UCSD-AML1 (cell line): Measurements from ENCODE around the gene MAP4K2.

Experiments used
- DNase-seq: peaks from one replicate; lab custom pipeline; 2025; ENCODE audit not compliant: unreplicated experiment; lab: John Stamatoyannopoulos, UW

The MAP4K2 gene

GRCh38 chr11:64792482-64792881, 10.5 kb downstream of the MAP4K2 start:
- no peak for DNase-seq

GRCh38 chr11:64791781-64792291, 11.2 kb downstream of the MAP4K2 start:
- no peak for DNase-seq

- DNase-seq, result no peak
These were observed 12.6 kb downstream of the MAP4K2 start for GRCh38 chr11:64790205-64791095.

DNA sequence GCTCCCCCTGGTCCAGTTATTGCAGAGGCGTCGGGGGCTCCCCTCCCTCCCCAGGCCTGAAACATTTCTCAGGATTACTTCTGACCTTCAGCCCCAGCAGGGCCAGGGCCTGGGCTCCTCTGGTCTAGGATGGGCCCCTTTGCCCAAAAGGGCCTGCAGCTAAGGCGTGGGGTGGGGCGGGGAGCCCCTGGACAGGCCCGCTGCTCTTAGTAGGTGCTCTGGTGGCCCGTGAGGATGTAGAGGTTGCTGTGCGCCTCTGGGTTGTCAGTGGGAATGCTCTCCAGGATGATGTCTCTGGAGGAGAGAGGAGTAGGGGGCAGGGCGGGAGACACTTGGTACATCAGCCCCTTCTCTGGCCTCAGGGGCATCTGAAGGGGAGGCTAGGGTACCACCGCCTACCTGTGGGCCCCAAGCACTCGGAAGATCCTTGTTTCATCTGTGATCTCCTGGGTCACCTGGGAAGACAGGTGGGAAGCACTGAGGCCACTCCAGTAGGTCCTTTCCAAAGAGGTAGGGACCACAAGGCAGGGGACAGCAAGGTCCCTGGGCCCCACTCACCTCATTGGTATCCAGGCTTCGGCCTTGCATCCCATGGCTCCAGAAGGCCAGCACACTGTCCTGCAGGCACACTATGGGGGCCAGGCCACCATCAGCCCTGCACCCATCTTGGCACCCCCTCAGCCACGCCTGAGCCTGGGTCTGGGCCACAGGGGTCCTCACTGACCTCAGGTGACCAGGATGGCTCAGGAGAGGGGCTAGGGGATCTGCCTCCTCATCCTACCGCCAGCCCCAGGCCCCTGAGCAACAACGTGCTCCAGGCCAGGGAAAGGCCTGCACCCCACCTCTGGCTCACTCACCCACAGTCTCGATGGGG, 13.4 kb downstream of the MAP4K2 start:
- DNase-seq, result no peak

DNA sequence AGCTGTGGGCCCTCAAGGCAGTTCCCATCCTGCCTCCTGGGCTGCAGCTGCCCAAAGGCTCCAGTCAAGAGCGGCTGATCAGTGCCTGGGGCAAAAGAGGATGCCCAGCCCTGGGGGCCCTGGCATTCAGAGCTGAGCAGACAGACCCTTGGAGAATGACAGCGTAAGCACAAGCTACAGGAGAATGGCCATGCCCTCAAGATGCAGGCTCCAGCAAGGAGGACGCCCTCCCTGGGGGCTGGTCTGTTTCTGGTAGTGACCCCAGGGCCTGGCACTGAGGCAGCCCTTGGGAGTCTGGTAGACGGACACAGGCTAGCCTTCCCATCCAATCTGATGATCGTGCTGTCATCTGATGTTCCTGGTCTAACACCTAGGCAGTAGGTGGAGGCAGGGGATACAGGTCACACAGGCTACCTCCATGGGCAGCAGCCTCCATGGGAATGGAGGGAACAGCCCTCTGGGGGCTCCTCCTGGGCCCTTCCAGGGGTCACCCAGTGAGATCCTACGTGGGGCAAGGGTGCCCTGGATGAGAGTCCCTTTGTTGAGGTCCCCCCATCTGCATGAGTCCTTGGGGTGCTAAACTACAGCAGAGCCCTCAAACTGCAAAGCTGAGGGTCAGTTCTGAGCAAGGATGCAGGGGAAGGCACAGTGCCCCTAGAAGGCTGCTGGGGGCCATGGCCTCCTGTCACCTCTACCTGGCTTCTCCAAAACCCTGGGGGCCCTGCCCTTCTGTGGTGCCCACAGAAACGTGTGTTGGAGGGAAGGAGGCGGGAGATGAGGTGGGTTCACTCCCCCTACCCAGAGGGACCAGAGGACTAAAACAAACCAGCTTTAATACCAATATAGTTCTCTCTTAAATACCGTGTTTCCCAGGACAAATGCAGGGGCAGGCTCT, 14.4 kb downstream of the MAP4K2 start:
- DNase-seq, result no peak

GRCh38 chr11:64787526-64788320, 15.3 kb downstream of the MAP4K2 start:
- DNase-seq, result peak; percentile 62

DNA sequence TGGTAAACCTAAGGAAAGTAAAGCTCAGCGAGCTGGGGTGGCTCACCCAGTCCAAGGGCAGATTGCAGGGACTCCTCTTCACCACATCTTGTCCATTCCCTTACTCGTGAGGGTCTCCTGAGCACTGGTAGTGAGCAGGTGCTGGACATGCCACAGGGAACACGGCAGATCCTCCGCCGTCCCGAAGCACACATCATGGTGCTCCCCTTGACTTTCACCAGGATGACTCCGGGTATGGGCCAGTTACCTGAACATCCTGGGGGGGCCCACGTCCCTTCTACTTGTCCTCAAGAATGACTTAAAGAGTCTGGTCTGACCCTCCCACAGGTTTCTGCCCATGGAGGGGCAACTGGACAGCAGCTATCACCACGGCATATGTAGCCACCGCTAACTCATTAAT, 16.7 kb downstream of the MAP4K2 start:
- no peak for DNase-seq

- DNase-seq, result no peak
These were observed 18.0 kb downstream of the MAP4K2 start for GRCh38 chr11:64784813-64785581.

DNA sequence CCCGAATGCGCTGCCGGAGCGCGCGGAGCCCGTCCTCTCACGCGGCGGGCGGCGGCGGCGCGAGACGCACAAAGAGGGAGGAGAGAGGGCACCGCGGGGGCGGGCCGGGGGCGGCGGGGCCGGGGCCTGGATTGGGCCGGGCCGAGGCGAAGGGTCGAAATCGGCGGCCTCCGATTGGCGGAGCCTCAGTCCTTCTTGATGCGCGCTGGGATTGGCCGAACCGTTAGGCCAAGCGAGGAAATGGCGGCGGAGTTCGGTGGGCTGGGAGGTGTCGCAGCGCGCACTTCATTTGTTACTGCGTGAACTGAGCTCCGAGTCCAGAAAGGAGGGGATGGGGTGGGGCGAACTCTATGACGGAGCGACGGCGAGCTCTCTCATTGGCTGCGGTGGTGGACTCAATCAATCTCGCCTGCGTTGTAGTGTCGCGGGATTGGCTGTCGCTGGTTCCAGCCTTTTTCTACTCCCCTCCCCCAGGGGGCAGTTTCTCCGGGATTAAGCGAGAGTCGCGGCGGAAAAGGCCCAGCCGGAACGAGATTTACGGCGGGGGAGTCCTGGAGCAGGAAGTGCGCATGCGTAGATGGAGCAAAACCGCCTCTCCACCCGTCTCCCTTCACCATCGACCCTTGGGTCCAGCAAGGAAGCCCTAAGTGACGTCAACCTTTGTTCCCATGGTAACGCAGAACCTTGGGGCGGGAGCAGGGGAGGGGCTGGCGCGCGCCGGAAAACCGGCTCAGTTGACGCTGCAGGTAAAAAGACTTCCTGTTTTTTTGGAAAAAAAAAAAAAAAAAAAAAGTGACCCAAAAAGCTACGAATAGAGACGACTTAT, 24.3 kb downstream of the MAP4K2 start, which contains the start of gene SF1:
Gene SF1, minus strand, starts transcription at position 70 of the 826 bp plus-strand sequence. CDS start 150 bp downstream, outside the sequence.
- DNase-seq, result peak; percentile 99

GRCh38 chr11:64778223-64778472, 24.9 kb downstream of the MAP4K2 start:
- no peak for DNase-seq

GRCh38 chr11:64777449-64778222, 25.4 kb downstream of the MAP4K2 start:
- DNase-seq, result peak; percentile 85

DNA sequence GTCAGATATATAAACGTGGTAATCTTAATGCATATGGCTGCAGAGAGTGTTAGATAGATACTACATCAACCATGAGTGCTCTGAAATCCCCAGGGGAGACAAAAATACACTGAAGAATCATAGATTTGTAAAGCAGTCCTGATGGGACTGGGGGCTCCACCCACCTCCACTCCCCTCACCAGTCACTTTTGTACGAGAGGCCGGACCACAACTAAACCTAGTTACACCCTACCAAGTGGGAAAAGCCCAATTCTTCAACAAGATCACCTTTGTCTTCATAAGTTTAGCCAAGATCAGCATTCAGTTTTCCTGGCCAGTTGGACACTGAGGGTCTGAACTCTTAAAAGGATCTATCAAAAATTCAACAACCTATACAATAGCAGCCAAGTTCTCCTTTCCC, 26.1 kb downstream of the MAP4K2 start:
- DNase-seq, result no peak

DNA sequence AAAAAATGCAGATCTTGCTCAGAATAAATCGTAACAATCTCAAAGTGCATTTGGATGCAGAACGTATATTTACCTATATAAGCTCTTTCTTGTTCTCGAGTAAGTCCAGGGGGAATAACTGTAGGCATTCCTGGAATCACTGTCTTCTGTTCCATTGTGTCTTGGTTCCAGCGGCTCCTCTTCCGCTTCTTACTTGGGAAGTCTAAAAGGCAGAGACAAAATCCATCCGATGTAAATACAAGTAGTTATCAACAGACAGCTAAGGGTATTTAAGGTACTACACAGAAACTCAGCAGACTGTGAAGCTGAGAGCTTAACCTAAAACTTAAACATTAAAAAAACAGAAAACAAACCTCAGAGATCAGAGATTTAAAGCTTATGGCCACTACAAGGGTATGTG, 26.6 kb downstream of the MAP4K2 start:
- no peak for DNase-seq

DNA sequence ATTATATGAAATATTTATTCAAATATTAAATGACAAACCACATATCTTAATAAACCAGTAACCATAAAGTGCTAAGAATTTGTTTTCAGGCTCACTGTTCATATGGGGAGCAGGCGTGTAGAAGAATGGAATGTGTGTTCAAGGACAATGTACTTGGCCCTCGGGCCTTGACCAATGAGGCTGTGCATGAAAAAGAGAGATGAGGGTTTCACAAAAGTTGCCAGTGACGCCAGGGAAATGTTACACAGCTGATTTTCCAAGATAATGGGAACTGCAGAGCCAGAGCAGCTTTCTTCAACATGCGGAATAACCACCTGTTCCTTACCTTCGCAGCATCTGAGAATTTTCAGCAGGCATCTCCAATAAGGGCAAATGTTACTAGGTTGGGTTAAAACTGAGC, 28.9 kb downstream of the MAP4K2 start:
- no peak for DNase-seq

- DNase-seq, result no peak
These were observed 30.6 kb downstream of the MAP4K2 start for GRCh38 chr11:64772303-64773018.

DNA sequence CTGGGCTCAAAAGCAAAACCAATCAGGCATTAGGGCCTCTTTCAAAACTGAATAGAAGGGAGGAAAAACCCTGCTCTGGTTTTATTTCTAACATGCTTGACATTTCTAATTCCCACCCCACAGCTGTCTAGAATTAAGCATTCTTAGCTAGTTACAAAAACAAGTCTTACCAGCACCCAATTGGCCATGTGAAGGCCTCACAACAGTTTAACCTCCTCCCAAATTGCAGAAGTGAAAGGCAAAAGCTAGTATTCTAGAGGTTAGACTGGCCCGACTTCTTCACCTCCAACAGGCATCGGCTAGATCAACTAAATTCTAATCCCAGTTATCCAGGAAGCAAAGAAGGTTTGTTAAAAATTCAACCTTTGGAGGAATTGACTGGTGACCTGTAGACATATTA, 31.2 kb downstream of the MAP4K2 start:
- DNase-seq, result no peak

GRCh38 chr11:64770120-64770519, 32.9 kb downstream of the MAP4K2 start:
- DNase-seq, result no peak
